Stimulated activated naive CD8-positive, alpha-beta T cell treated with anti-CD3 and anti-CD28 coated beads, Interleukin-15, Interleukin-2, amounts not matched to agents 100 ng/mL and 50 ng/mL, for 24 hours (primary cell): ENCODE data around the gene MAGOHB.
A peak's percentile ranks its signal among the peaks of the same experiment; 100 is the strongest.
"Not testable (repeated sequence)": the region's sequence is repeated elsewhere in the genome, so short reads cannot be mapped to it uniquely, and the experiment has no call there.

ENCODE experiments used
- H3K27ac Mint-ChIP-seq: one replicate; pipeline ENCODE4 v1.8.0; 2021; ENCODE audit warnings: mild to moderate bottlenecking, mixed read lengths
- H3K27me3 Mint-ChIP-seq: one replicate; pipeline ENCODE4 v1.8.0; 2021; ENCODE audit warnings: mixed read lengths
- H3K36me3 Mint-ChIP-seq: one replicate; pipeline ENCODE4 v1.8.0; 2021; ENCODE audit warnings: low read depth, mixed read lengths
- H3K4me1 Mint-ChIP-seq: one replicate; pipeline ENCODE4 v1.8.0; 2021; ENCODE audit warnings: low read depth, mixed read lengths
- H3K4me3 Mint-ChIP-seq: one replicate; pipeline ENCODE4 v1.8.0; 2021; ENCODE audit warnings: mild to moderate bottlenecking, mixed read lengths
- H3K9me3 Mint-ChIP-seq: one replicate; pipeline ENCODE4 v1.8.0; 2021; ENCODE audit warnings: mixed read lengths

MAGOHB gene

GRCh38 chr12:10582704-10583103 lies 30.7 kb downstream of the MAGOHB start:
- H3K4me1 Mint-ChIP-seq = no peaks in the 10 kb centered on the region
- no peak overlapping the region for H3K27ac Mint-ChIP-seq
- H3K27me3 Mint-ChIP-seq = no peaks in the 10 kb centered on the region
- no peak overlapping the region for H3K4me3 Mint-ChIP-seq
- H3K9me3 Mint-ChIP-seq = no peaks in the 10 kb centered on the region
- peaks cover 49% of the 10 kb centered on the region for H3K36me3 Mint-ChIP-seq

GRCh38 chr12:10582133-10582532 lies 31.3 kb downstream of the MAGOHB start:
- not testable (repeated sequence) for H3K9me3 Mint-ChIP-seq, H3K4me1 Mint-ChIP-seq, H3K27ac Mint-ChIP-seq, H3K4me3 Mint-ChIP-seq, H3K27me3 Mint-ChIP-seq
- peaks cover 43% of the 10 kb centered on the region for H3K36me3 Mint-ChIP-seq

DNA sequence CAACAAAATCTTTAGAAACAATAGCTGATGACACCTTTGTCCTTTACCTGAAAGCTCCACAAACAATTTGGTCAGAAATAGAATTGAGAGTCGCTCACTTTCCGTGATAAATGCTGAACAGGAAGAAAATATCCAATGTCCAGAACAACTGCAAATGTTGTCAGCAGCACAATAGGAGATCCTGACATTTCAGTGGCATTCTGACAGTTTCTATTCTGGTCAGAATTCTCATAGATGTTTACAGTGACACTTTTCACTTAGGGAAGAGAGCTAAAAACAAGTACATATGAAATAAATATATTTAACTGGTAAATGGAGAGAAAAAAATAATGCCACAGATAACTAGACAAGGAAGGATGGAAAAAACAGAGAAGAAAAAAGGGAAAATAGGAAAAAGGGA lies 39.1 kb downstream of the MAGOHB start:
- Mint-ChIP-seq H3K27ac (no peak overlapping the region), H3K4me3 (no peak overlapping the region), H3K9me3 (no peaks in the 10 kb centered on the region)

GRCh38 chr12:10572021-10572490 lies 41.4 kb downstream of the MAGOHB start:
- H3K27ac Mint-ChIP-seq, H3K27me3 Mint-ChIP-seq, H3K9me3 Mint-ChIP-seq, H3K4me3 Mint-ChIP-seq: not testable (repeated sequence)
- Mint-ChIP-seq H3K4me1 (peaks cover 21% of the 10 kb centered on the region), H3K36me3 (peaks cover 44% of the 10 kb centered on the region)

More for the DNA sequence above, 39.1 kb downstream of the MAGOHB start:
- Mint-ChIP-seq H3K27me3 (no peaks in the 10 kb centered on the region), H3K36me3 (peaks cover 34% of the 10 kb centered on the region), H3K4me1 (peaks cover 13% of the 10 kb centered on the region)

DNA sequence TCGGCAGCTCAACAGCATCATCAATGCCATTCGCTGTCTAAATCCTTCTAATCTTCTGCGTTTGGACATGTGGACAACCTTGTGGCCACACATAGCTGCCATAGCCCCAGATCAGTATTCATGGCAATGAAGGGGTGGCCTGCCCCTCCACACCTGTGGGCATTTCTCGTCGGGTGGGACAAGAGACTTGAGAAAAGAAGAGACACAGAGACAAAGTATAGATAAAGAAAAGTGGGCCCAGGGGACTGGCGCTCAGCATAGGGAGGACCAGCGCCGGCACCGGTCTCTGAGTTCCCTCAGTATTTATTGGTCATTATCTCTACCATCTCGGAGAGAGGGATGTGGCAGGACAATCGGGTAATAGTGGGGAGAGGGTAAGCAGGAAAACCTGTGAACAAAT lies 42.3 kb downstream of the MAGOHB start:
- Mint-ChIP-seq H3K36me3 (peaks cover 44% of the 10 kb centered on the region), H3K4me1 (peaks cover 28% of the 10 kb centered on the region)

GRCh38 chr12:10567813-10568212 lies 45.6 kb downstream of the MAGOHB start:
- Mint-ChIP-seq H3K36me3 (peaks cover 43% of the 10 kb centered on the region), H3K4me1 (peaks cover 44% of the 10 kb centered on the region), H3K9me3 (no peaks in the 10 kb centered on the region), H3K4me3 (peak overlapping the region; percentile 63), H3K27me3 (no peaks in the 10 kb centered on the region), H3K27ac (peak overlapping the region; percentile 53)

More for the DNA sequence above, 42.3 kb downstream of the MAGOHB start:
- no peaks in the 10 kb centered on the region for H3K27me3 Mint-ChIP-seq
- H3K4me3 Mint-ChIP-seq = no peak overlapping the region
- H3K27ac Mint-ChIP-seq = no peak overlapping the region
- H3K9me3 Mint-ChIP-seq = no peaks in the 10 kb centered on the region

DNA sequence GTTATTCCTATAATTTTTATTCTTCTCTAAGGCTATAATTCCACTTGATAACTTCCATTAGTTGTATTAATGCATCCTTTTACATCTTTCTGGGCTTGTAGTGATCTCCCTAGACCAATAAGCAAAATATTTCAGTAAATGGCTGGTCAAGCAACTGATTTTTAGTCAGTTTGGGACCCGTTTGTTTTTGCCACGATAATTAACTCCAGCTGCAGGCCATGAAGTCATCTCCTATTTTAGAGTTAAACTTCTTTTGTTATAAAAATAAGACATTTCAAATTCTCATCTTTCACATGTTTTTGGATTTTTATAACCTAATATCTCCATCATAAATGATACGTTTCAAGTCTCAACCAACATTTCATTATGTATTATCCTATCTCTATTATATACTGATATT lies 49.4 kb downstream of the MAGOHB start:
- Mint-ChIP-seq H3K9me3 (no peaks in the 10 kb centered on the region), H3K27ac (no peak overlapping the region), H3K4me3 (no peak overlapping the region), H3K4me1 (peaks cover 74% of the 10 kb centered on the region), H3K27me3 (no peaks in the 10 kb centered on the region), H3K36me3 (peaks cover 39% of the 10 kb centered on the region)

- Mint-ChIP-seq H3K4me1 (peaks cover 83% of the 10 kb centered on the region), H3K4me3 (peak overlapping the region; percentile 21), H3K27ac (peak overlapping the region; percentile 83), H3K27me3 (no peaks in the 10 kb centered on the region), H3K9me3 (no peaks in the 10 kb centered on the region), H3K36me3 (peaks cover 43% of the 10 kb centered on the region)
Observed at GRCh38 chr12:10563002-10563401, 50.4 kb downstream of the MAGOHB start.

- Mint-ChIP-seq H3K4me1 (peaks cover 84% of the 10 kb centered on the region), H3K9me3 (no peaks in the 10 kb centered on the region), H3K27me3 (no peaks in the 10 kb centered on the region), H3K36me3 (peaks cover 41% of the 10 kb centered on the region), H3K4me3 (peak overlapping the region; percentile 21), H3K27ac (peak overlapping the region; percentile 65)
Observed at GRCh38 chr12:10562306-10562933, 51.0 kb downstream of the MAGOHB start.

- H3K4me3 Mint-ChIP-seq = peak overlapping the region; percentile 88
Observed at GRCh38 chr12:10559244-10559643, 54.2 kb downstream of the MAGOHB start.

DNA sequence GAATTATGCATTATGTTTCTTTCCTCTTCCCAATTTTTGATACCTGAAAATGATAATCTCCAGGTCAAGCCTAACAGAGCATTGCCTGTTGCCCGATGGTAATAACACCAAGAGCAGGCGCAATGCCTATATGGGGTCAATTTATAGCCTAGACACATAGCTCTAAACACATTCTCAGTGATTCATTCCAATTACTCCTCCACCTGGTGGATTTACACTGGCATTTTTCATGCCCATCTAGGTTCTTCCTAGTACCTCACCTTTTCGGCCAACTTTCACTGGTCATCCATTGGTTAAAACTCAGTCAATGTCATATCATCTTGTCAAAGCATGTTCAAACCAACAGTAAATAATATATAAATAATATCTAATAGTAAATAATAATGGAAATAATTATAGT lies 54.6 kb downstream of the MAGOHB start:
- peak overlapping the region; percentile 88 for H3K4me3 Mint-ChIP-seq
- peak overlapping the region; percentile 98 for H3K27ac Mint-ChIP-seq
- no peaks in the 10 kb centered on the region for H3K27me3 Mint-ChIP-seq
- H3K36me3 Mint-ChIP-seq = peaks cover 58% of the 10 kb centered on the region
- H3K4me1 Mint-ChIP-seq = peaks cover 70% of the 10 kb centered on the region
- H3K9me3 Mint-ChIP-seq = no peaks in the 10 kb centered on the region

More at GRCh38 chr12:10559244-10559643, 54.2 kb downstream of the MAGOHB start:
- Mint-ChIP-seq H3K27ac (peak overlapping the region; percentile 86), H3K4me1 (peaks cover 68% of the 10 kb centered on the region), H3K36me3 (peaks cover 54% of the 10 kb centered on the region), H3K27me3 (no peaks in the 10 kb centered on the region), H3K9me3 (no peaks in the 10 kb centered on the region)

DNA sequence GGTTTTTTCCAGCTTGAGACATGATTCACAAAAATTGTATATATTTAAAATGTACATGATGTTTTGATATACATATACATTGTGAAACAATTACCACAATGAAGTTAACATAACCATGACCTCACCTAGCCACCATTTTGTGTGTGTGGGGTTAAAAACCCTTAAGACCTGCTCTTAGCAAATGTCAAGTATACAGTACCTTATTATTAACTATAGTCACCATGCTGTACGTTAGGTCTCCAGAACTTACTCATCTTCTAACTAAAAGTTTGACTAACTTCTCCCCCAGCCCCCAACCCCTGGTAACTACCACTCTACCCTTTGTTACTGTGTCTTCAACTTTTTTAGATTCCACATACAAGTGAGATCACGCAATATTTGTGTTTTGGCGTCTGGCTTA lies 55.1 kb downstream of the MAGOHB start:
- H3K4me1 Mint-ChIP-seq = peaks cover 74% of the 10 kb centered on the region
- peak overlapping the region; percentile 98 for H3K27ac Mint-ChIP-seq
- H3K36me3 Mint-ChIP-seq = peaks cover 59% of the 10 kb centered on the region
- peak overlapping the region; percentile 88 for H3K4me3 Mint-ChIP-seq
- no peaks in the 10 kb centered on the region for H3K9me3 Mint-ChIP-seq
- no peaks in the 10 kb centered on the region for H3K27me3 Mint-ChIP-seq

DNA sequence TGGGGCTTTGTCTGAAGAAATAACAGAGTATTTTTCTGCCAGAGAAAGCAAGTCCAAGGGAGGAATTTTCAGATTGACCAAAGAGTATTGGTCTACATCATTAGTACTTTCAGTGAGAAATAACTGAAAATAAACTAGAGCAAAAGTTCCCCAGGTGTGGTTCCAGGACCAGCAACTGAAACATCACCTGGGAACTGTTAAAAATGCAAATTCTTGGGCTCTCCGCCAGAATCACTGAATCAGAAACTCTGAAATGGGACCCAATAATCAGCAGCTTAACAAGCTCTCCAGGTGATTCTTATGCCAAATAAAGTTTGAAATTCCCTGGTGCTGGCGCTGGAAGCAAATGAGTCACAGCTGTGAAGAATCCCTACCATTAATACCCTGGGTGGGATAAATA lies 55.6 kb downstream of the MAGOHB start:
- peak overlapping the region; percentile 98 for H3K27ac Mint-ChIP-seq
- H3K4me1 Mint-ChIP-seq = peaks cover 76% of the 10 kb centered on the region
- peaks cover 61% of the 10 kb centered on the region for H3K36me3 Mint-ChIP-seq
- no peaks in the 10 kb centered on the region for H3K27me3 Mint-ChIP-seq
- H3K4me3 Mint-ChIP-seq = peak overlapping the region; percentile 88
- H3K9me3 Mint-ChIP-seq = no peaks in the 10 kb centered on the region

- Mint-ChIP-seq H3K27me3 (no peaks in the 10 kb centered on the region), H3K9me3 (no peaks in the 10 kb centered on the region), H3K27ac (peak overlapping the region; percentile 98), H3K36me3 (peaks cover 58% of the 10 kb centered on the region), H3K4me1 (peaks cover 76% of the 10 kb centered on the region), H3K4me3 (peak overlapping the region; percentile 88)
Observed at GRCh38 chr12:10557329-10557728, 56.1 kb downstream of the MAGOHB start.

- Mint-ChIP-seq H3K9me3 (peaks cover 2% of the 10 kb centered on the region), H3K4me1 (peaks cover 61% of the 10 kb centered on the region), H3K4me3 (peak overlapping the region; percentile 94), H3K36me3 (peaks cover 46% of the 10 kb centered on the region), H3K27me3 (no peaks in the 10 kb centered on the region), H3K27ac (peak overlapping the region; percentile 95)
Observed at GRCh38 chr12:10554756-10555481, 58.5 kb downstream of the MAGOHB start.
